ENCODE results near the gene PRKAR1B. TPM values are rescaled to one million over a fixed set of nuclear protein-coding genes. Genes with fewer than 3 reads are reported as not detected.
A peak's percentile ranks its signal among the peaks of the same experiment; 100 is the strongest.

PRKAR1B gene
- total RNA-seq, 2 donors from 2014 or later: 15.1 to 15.9 TPM

GRCh38 chr7:602341-603141 is 124.5 kb downstream of the PRKAR1B start:
- Histone ChIP-seq H3K27me3 (no peaks in the 10 kb centered on the region), H3K9me3 (no peaks in the 10 kb centered on the region), H3K4me1 (peaks cover 0 to 44% of the 10 kb centered on the region in 2 donors), H3K36me3 (no peaks in the 10 kb centered on the region), H3K4me3 (peak overlapping the region in 1 of 2 donors; percentile 19), H3K27ac (peak overlapping the region; percentile 82 to 84)
- TF ChIP-seq, protein P1, sequence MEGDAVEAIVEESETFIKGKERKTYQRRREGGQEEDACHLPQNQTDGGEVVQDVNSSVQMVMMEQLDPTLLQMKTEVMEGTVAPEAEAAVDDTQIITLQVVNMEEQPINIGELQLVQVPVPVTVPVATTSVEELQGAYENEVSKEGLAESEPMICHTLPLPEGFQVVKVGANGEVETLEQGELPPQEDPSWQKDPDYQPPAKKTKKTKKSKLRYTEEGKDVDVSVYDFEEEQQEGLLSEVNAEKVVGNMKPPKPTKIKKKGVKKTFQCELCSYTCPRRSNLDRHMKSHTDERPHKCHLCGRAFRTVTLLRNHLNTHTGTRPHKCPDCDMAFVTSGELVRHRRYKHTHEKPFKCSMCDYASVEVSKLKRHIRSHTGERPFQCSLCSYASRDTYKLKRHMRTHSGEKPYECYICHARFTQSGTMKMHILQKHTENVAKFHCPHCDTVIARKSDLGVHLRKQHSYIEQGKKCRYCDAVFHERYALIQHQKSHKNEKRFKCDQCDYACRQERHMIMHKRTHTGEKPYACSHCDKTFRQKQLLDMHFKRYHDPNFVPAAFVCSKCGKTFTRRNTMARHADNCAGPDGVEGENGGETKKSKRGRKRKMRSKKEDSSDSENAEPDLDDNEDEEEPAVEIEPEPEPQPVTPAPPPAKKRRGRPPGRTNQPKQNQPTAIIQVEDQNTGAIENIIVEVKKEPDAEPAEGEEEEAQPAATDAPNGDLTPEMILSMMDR (IDR thresholded peaks at IDR 0.05): no peak
- DNase-seq (ENCODE audit: low spot score): no peak

- DNase-seq (ENCODE audit: low spot score): peak; percentile 74
- Histone ChIP-seq H3K4me1 (peaks cover 0 to 44% of the 10 kb centered on the region in 2 donors), H3K36me3 (no peaks in the 10 kb centered on the region), H3K27me3 (no peaks in the 10 kb centered on the region), H3K27ac (peak overlapping the region; percentile 82 to 84), H3K4me3 (peak overlapping the region in 1 of 2 donors; percentile 19), H3K9me3 (no peaks in the 10 kb centered on the region)
- TF ChIP-seq, protein P1 (IDR thresholded peaks at IDR 0.05): no peak
These were observed 125.3 kb downstream of the PRKAR1B start for GRCh38 chr7:601595-602340.

GRCh38 chr7:601036-601594 is 126.0 kb downstream of the PRKAR1B start:
- no peak for DNase-seq (ENCODE audit: low spot score)
- peak overlapping the region; percentile 82 to 84 for H3K27ac ChIP-seq
- no peaks in the 10 kb centered on the region for H3K27me3 ChIP-seq
- no peaks in the 10 kb centered on the region for H3K9me3 ChIP-seq
- no peaks in the 10 kb centered on the region for H3K36me3 ChIP-seq
- TF ChIP-seq, protein P1 (IDR thresholded peaks at IDR 0.05): no peak
- H3K4me1 ChIP-seq: peaks cover 0 to 44% of the 10 kb centered on the region in 2 donors
- H3K4me3 ChIP-seq: peak overlapping the region in 1 of 2 donors; percentile 19

- Histone ChIP-seq H3K4me1 (peaks cover 0 to 44% of the 10 kb centered on the region in 2 donors), H3K27me3 (no peaks in the 10 kb centered on the region), H3K9me3 (no peaks in the 10 kb centered on the region), H3K27ac (no peak overlapping the region), H3K36me3 (no peaks in the 10 kb centered on the region), H3K4me3 (no peak overlapping the region)
- TF ChIP-seq, protein P1 (IDR thresholded peaks at IDR 0.05): no peak
- no peak for DNase-seq (ENCODE audit: low spot score)
These were observed 126.7 kb downstream of the PRKAR1B start for GRCh38 chr7:600149-601035.

GRCh38 chr7:598899-599298 is 128.2 kb downstream of the PRKAR1B start:
- DNase-seq (ENCODE audit: low spot score): no peak
- H3K9me3 ChIP-seq: no peaks in the 10 kb centered on the region
- H3K27me3 ChIP-seq: no peaks in the 10 kb centered on the region
- no peak overlapping the region for H3K4me3 ChIP-seq
- peaks cover 0 to 31% of the 10 kb centered on the region in 2 donors for H3K4me1 ChIP-seq
- TF ChIP-seq, protein P1 (IDR thresholded peaks at IDR 0.05): no peak
- H3K27ac ChIP-seq: no peak overlapping the region
- H3K36me3 ChIP-seq: no peaks in the 10 kb centered on the region
